Neural cell (in vitro differentiated cells): Measurements from ENCODE around the gene TMEM30B. TPM values are rescaled to one million over a fixed set of nuclear protein-coding genes. Genes with fewer than 3 reads are reported as not detected.

Source experiments
- H2AFZ ChIP-seq: fragments of 200-600, 300-800 bp; sonication (generic), shearing (Covaris generic); 2 replicates; pipeline ENCODE4 v1.6.0; 2014; ENCODE audit warnings: low read depth, mild to moderate bottlenecking, antibody characterized with exemption, low read length, moderate library complexity
- H3F3A ChIP-seq: fragments of 200-600 bp; shearing (Covaris generic); 2 replicates; pipeline ENCODE4 v1.6.1; 2016; ENCODE audit warnings: mild to moderate bottlenecking, moderate library complexity, mixed read lengths, antibody characterized with exemption, low read length; ENCODE audit not compliant: insufficient read depth, poor library complexity, severe bottlenecking
- H3K27ac ChIP-seq: fragments of 200-600, 300-800 bp; sonication (generic), shearing (Covaris generic); 2 replicates; pipeline ENCODE4 v1.5.1; 2014; ENCODE audit warnings: mild to moderate bottlenecking, low read length, moderate library complexity
- H3K27me3 ChIP-seq: fragments of 300-800, 200-600 bp; sonication (generic), shearing (Covaris generic); 2 replicates; pipeline ENCODE4 v1.6.0; 2014; ENCODE audit warnings: mild to moderate bottlenecking, low read depth, low read length, moderate library complexity; ENCODE audit not compliant: insufficient read depth
- H3K36me3 ChIP-seq: fragments of 300-800, 200-600 bp; sonication (generic), shearing (Covaris generic); 2 replicates; pipeline ENCODE4 v1.5.1; 2014; ENCODE audit warnings: mild to moderate bottlenecking, antibody characterized with exemption, low read length, moderate library complexity; ENCODE audit not compliant: insufficient read depth
- H3K4me2 ChIP-seq: fragments of 300-800, 200-600 bp; sonication (generic), shearing (Covaris generic); 2 replicates; pipeline ENCODE4 v1.6.0; 2014; ENCODE audit warnings: mild to moderate bottlenecking, low read length
- H3K4me3 ChIP-seq: fragments of 300-800, 200-600 bp; sonication (generic), shearing (Covaris generic); 2 replicates; pipeline ENCODE4 v1.5.1; 2014; ENCODE audit warnings: mild to moderate bottlenecking, low read length, moderate library complexity
- H3K79me2 ChIP-seq: fragments of 200-600 bp; shearing (Covaris generic); replicated peaks from 2 replicates; pipeline ENCODE4 v1.6.0; 2014; ENCODE audit warnings: mild to moderate bottlenecking, low read length, moderate library complexity; ENCODE audit not compliant: insufficient read depth
- H3K9ac ChIP-seq: fragments of 300-800, 200-600 bp; sonication (generic), shearing (Covaris generic); 2 replicates; pipeline ENCODE4 v1.6.1; 2016; ENCODE audit warnings: mild to moderate bottlenecking, low read length, mixed read lengths
- H3K9me2 ChIP-seq: fragments of 200-600 bp; shearing (Covaris generic); 2 replicates; pipeline ENCODE4 v1.6.1; 2016; ENCODE audit warnings: mild to moderate bottlenecking, low read length, mixed read lengths; ENCODE audit not compliant: insufficient read depth
- H3K9me3 ChIP-seq: fragments of 200-600, 300-800 bp; sonication (generic), shearing (Covaris generic); 2 replicates; pipeline ENCODE4 v1.6.1; 2016; ENCODE audit warnings: mild to moderate bottlenecking, mixed run types, low read length, moderate library complexity, mixed read lengths
- H4K20me1 ChIP-seq: fragments of 200-600 bp; shearing (Covaris generic); 2 replicates; pipeline ENCODE4 v1.6.1; 2016; ENCODE audit warnings: mild to moderate bottlenecking, mixed run types; ENCODE audit not compliant: insufficient read depth
- CTCF ChIP-seq: fragments of 450-650 bp; IDR thresholded peaks from 2 replicates; pipeline ENCODE4 v1.5.1; 2014; ENCODE audit warnings: antibody characterized with exemption, mild to moderate bottlenecking, moderate library complexity; ENCODE audit not compliant: poor library complexity, severe bottlenecking
- EP300 ChIP-seq: fragments of 450-650 bp; conservative IDR thresholded peaks from 2 replicates; pipeline ENCODE4 v1.6.1; 2014; ENCODE audit warnings: antibody characterized with exemption, mild to moderate bottlenecking, moderate library complexity; ENCODE audit not compliant: poor library complexity, severe bottlenecking
- EZH2 ChIP-seq: fragments of 200-600, 300-800 bp; shearing (Covaris generic), sonication (generic); IDR thresholded peaks from 2 replicates; pipeline ENCODE4 v1.6.1; 2014; ENCODE audit warnings: antibody characterized with exemption, low read length, borderline replicate concordance, mild to moderate bottlenecking; ENCODE audit not compliant: insufficient read depth, poor library complexity, severe bottlenecking
- MXI1 ChIP-seq: fragments of 450-650 bp; conservative IDR thresholded peaks from 2 replicates; pipeline ENCODE4 v1.6.1; 2014; ENCODE audit warnings: antibody characterized with exemption, mild to moderate bottlenecking; ENCODE audit not compliant: poor library complexity, severe bottlenecking
- POLR2AphosphoS5 ChIP-seq: IDR thresholded peaks from 2 replicates; pipeline ENCODE4 v1.6.1; 2012
- RAD21 ChIP-seq: fragments of 450-650 bp; conservative IDR thresholded peaks from 2 replicates; pipeline ENCODE4 v1.6.1; 2014; ENCODE audit warnings: antibody characterized with exemption, mild to moderate bottlenecking, moderate library complexity
- REST ChIP-seq: IDR thresholded peaks from 2 replicates; pipeline ENCODE4 v1.6.1; 2012; ENCODE audit warnings: borderline replicate concordance
- SMC3 ChIP-seq: fragments of 450-650 bp; conservative IDR thresholded peaks from 2 replicates; pipeline ENCODE4 v1.6.1; 2014; ENCODE audit warnings: antibody characterized with exemption, mild to moderate bottlenecking, moderate library complexity; ENCODE audit not compliant: poor library complexity
- TAF1 ChIP-seq: IDR thresholded peaks from 2 replicates; pipeline ENCODE4 v1.6.1; 2012; ENCODE audit warnings: low read depth
- polyA plus RNA-seq: library from polyadenylated mRNA; depleted of rRNA; stranded (reverse); fragments of >200 nt; gene quantifications from 2 replicates; pipeline ENCODE4 v1.2.3, GENCODE V29; 2014

TMEM30B gene
- polyA plus RNA-seq, 1 donor from 2014 or later, result 0.28 TPM

- H3K79me2 ChIP-seq, result no peaks in the 10 kb centered on the region
- H2AFZ ChIP-seq, result no peak overlapping the region
- H3K36me3 ChIP-seq, result no peaks in the 10 kb centered on the region
- no peaks in the 10 kb centered on the region for H3K27me3 ChIP-seq
- no peaks in the 10 kb centered on the region for H3F3A ChIP-seq
- no peaks in the 10 kb centered on the region for H3K9me3 ChIP-seq
- no peaks in the 10 kb centered on the region for H4K20me1 ChIP-seq
- no peaks in the 10 kb centered on the region for H3K9me2 ChIP-seq
- H3K4me2 ChIP-seq, result no peak overlapping the region
- H3K27ac ChIP-seq, result no peak overlapping the region
- no peak overlapping the region for H3K4me3 ChIP-seq
- TF ChIP-seq REST, result no peak
- TF ChIP-seq EZH2, result no peak
- no peak for TF ChIP-seq POLR2AphosphoS5
- TF ChIP-seq SMC3, result no peak
- TF ChIP-seq TAF1, result no peak
- no peak for TF ChIP-seq EP300
- no peak for TF ChIP-seq RAD21
- TF ChIP-seq CTCF, result no peak
- no peak for TF ChIP-seq MXI1
- H3K9ac ChIP-seq, result no peak overlapping the region
These were observed 53.1 kb downstream of the TMEM30B start for GRCh38 chr14:61227884-61228591.

Other genes starting within 250 kb of the TMEM30B start
- 2.0 and 3.4 TPM in 2 replicates for gene PRKCH, start 40.2 kb upstream of the TMEM30B start, polyA plus RNA-seq